HFFc6 (cell line): ENCODE results near the gene KRCC1. TPM values are rescaled to one million over a fixed set of nuclear protein-coding genes. Genes with fewer than 3 reads are reported as not detected.
A peak's percentile ranks its signal among the peaks of the same experiment; 100 is the strongest.

Source experiments
- DNase-seq: peaks from one replicate; pipeline ENCODE4 v3.0.0-alpha.2; 2018
- H3K27ac Mint-ChIP-seq: 2 replicates; pipeline ENCODE4 v1.8.0; 2020; ENCODE audit warnings: mild to moderate bottlenecking, mixed read lengths
- H3K27me3 Mint-ChIP-seq: 2 replicates; pipeline ENCODE4 v1.8.0; 2021; ENCODE audit warnings: mild to moderate bottlenecking, moderate library complexity, mixed read lengths; ENCODE audit not compliant: insufficient read depth
- H3K36me3 Mint-ChIP-seq: 2 replicates; pipeline ENCODE4 v1.8.0; 2021; ENCODE audit warnings: low read depth, mixed read lengths
- H3K4me1 Mint-ChIP-seq: 2 replicates; pipeline ENCODE4 v1.8.0; 2020; ENCODE audit warnings: low read depth, mixed read lengths
- H3K4me3 Mint-ChIP-seq: 2 replicates; pipeline ENCODE4 v1.8.0; 2020; ENCODE audit warnings: mild to moderate bottlenecking, moderate library complexity, mixed read lengths
- H3K9me3 Mint-ChIP-seq: 2 replicates; pipeline ENCODE4 v1.8.0; 2020; ENCODE audit warnings: mild to moderate bottlenecking, mixed read lengths
- CTCF ChIP-seq: fragments of 200-600 bp; sonication (generic); IDR thresholded peaks from 2 replicates; pipeline ENCODE4 v1.5.0; 2021; ENCODE audit warnings: antibody characterized with exemption, mild to moderate bottlenecking
- total RNA-seq, 6 experiments: library from RNA; stranded (reverse); fragmentation: NEBNext Ultra II Directional; extraction: Animal tissue kit (Norgen Biotek cat#: 25700); gene quantifications; 2 replicates in 1 of 6; 3 replicates in 5 of 6; pipeline ENCODE4 v1.2.3, GENCODE V29; 2021

KRCC1 gene
- total RNA-seq, 6 experiments from 2014 or later = 19.3 to 26.0 (median 23.8) TPM

GRCh38 chr2:88042476-88042875 is 13.1 kb downstream of the KRCC1 start:
- Mint-ChIP-seq H3K36me3 (peaks cover 19% of the 10 kb centered on the region), H3K27ac (no peak overlapping the region), H3K4me1 (peaks cover 63% of the 10 kb centered on the region), H3K27me3 (no peaks in the 10 kb centered on the region), H3K4me3 (no peak overlapping the region), H3K9me3 (no peaks in the 10 kb centered on the region)
- DNase-seq = no peak
- no peak for TF ChIP-seq CTCF

DNA sequence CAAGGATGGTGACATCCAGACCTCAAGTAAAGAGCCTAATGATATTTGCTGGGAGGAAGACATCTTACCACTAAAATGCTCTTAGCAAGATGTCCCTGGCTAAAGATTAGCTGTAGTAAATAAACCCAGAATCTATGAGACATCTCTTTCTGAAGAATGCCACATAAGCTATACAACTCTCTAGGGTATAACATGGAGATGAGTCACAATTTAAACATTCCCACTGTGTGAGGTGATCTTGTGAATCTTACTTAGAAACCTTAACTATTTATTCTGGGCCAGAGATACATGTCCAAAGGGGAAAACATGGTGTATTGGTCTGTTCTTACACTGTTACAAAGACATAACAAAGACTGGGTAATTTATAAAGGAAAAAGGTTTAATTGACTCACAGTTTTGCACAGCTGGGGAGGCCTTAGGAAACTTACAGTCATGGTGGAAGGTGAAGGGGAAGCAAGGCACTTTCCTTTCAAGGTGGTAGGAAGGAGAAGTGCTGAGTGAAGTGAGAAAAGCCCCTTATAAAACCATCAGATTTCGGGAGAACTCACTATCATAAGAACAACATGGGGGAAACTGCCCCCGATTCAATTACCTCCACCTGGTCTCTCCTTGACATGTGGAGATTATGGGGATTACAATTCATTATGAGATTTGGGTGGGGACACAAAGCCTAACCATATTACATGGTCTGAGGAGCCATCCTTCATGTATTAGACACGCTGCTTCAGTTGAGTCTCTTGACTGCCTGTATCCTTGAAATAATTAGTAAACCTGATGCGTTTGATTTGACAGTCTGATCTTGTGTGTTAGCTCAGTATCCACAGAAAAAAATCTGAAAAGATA is 17.1 kb downstream of the KRCC1 start:
- Mint-ChIP-seq H3K36me3 (peaks cover 31% of the 10 kb centered on the region), H3K9me3 (no peaks in the 10 kb centered on the region), H3K4me1 (peaks cover 68% of the 10 kb centered on the region), H3K27ac (peak overlapping the region; percentile 89), H3K27me3 (no peaks in the 10 kb centered on the region), H3K4me3 (peak overlapping the region; percentile 45)
- TF ChIP-seq CTCF = no peak
- peak; percentile 92 for DNase-seq

GRCh38 chr2:88036606-88037005 is 19.0 kb downstream of the KRCC1 start:
- no peaks in the 10 kb centered on the region for H3K27me3 Mint-ChIP-seq
- H3K4me3 Mint-ChIP-seq = no peak overlapping the region; the same call in 1 of the 2 replicates
- no peak for TF ChIP-seq CTCF
- peak overlapping the region; percentile 55; the same call in 1 of the 2 replicates for H3K27ac Mint-ChIP-seq
- peaks cover 56% of the 10 kb centered on the region for H3K4me1 Mint-ChIP-seq
- DNase-seq = no peak
- peaks cover 26% of the 10 kb centered on the region for H3K36me3 Mint-ChIP-seq
- H3K9me3 Mint-ChIP-seq = no peaks in the 10 kb centered on the region

- Mint-ChIP-seq H3K36me3 (peaks cover 26% of the 10 kb centered on the region), H3K4me3 (peak overlapping the region; percentile 36; the same call in 1 of the 2 replicates), H3K4me1 (peaks cover 53% of the 10 kb centered on the region), H3K9me3 (no peaks in the 10 kb centered on the region), H3K27ac (peak overlapping the region; percentile 55), H3K27me3 (no peaks in the 10 kb centered on the region)
- no peak for TF ChIP-seq CTCF
- no peak for DNase-seq
Measured at GRCh38 chr2:88036182-88036581, 19.4 kb downstream of the KRCC1 start.

- Mint-ChIP-seq H3K9me3 (no peaks in the 10 kb centered on the region), H3K27ac (no peak overlapping the region), H3K36me3 (peaks cover 33% of the 10 kb centered on the region), H3K4me1 (peaks cover 20% of the 10 kb centered on the region), H3K4me3 (no peak overlapping the region), H3K27me3 (no peaks in the 10 kb centered on the region)
- TF ChIP-seq CTCF = no peak
- peak; percentile 21 for DNase-seq
Measured at GRCh38 chr2:88032070-88032702, 23.4 kb downstream of the KRCC1 start.
